ENCODE data around the gene GALNT13.
"Not testable (repeated sequence)": the region's sequence is repeated elsewhere in the genome, so short reads cannot be mapped to it uniquely, and the experiment has no call there.

GALNT13 gene

DNA sequence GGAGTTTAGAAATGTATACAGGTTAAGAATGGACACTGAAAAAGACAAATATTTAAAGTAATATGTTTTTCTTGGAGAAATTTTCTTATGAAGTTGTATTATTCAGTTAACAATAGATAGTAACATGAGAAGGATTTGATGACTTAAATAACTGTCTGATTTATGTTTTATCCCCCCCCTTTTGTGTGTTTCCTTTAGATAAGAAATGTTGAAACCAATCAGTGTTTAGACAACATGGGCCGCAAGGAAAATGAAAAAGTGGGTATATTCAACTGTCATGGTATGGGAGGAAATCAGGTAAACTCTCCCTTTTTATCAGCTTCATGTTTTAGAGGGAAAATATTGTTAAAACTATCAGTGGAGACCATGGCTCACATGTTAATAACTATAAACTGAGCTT, 537.1 kb downstream of the GALNT13 start:
- DNase-seq (ENCODE audit: low read depth): no peak

DNA sequence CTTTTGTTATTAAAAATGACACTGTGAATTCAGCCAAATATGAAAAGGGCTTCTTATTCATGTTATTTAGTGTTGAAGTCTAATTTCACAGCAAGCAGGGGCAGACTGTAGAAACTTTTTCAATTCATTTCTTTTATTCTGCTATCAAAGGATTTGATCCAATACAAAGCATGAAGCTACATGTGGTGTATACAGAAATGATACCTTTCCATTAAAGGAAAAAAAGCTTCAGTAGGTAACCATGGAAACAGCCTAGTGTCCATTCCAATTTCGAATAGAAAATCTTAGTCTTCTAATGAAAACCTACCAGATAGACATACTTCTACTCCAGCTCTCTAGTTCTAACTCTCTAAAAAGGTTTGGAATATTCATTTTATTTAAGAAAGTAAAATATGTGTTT, 550.5 kb downstream of the GALNT13 start:
- no peak for DNase-seq (ENCODE audit: low read depth)

DNA sequence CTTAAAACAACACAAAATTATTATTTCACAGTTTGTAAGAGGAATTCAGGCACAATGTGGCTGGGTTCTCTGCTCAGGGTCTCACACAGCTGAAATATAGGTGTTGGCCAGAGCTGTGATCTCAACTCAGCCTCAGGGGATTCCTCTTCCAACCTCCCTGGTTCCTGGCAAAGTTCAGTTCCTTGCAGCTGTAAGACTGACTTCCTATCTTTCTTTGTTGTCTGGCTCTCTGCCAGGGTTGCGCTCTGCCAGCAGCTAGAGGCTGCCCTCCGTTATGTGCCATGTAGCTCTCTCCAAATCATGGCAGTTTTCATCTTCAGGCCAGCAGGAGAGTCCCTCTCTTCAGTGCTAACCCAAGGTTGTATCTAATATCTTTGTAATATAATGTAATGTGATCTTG, 554.3 kb downstream of the GALNT13 start:
- no peak for DNase-seq (ENCODE audit: low read depth)

DNA sequence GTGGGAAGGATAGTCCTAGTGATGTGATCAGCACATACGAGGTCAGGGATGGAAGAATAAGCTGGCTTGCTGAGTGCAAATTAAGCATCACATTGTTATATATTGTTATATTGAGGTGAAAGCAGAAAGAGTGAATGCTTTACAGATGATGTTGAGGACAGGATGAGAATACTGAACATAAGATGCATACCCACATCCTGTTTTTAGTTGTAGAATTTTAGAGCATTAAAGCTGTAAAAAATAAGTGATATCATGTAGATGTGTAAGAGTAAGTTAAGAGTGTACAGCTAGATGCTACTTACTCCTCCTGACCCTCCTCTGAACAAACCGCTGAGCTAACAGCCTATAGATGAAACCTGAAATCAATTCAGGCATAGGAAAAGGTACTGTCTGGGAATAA, 555.7 kb downstream of the GALNT13 start:
- DNase-seq (ENCODE audit: low read depth): no peak

DNA sequence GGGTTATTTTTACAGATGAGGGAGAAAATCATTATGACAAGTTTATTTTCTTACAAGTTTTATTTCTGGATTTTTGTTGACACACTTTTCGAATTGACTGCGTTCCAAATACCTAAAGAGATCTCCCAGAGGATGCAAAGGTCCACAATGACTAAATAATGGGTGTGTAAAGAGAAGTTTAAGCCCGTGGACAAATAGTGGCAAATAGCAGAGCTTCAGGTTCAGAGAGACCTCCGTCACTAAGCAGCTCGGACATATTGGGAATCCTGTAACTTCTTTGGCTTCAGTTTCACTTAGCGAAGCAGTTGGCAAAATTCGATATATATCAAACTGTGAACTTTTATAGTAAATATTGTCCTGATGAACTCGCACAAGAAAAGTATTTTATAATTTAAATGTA, 556.3 kb downstream of the GALNT13 start:
- DNase-seq (ENCODE audit: low read depth): no peak

DNA sequence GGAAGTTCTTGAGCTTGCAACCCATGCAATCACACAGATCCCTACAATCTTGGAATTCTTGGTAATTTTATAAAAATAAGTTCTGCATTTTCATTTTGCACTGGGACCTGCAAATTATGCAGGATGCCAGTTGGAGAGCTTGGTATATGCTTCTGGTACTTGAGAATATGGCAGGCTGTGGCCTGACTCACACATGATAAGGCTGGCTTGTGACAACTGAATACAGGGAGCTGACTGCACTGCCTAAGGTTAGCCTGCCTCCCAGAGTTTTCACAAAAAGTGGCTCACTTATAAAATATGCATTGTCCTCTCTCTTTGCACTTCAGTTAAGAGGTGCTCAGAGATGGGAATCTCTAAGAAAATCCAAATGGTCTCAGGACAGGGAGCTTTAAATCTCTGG, 561.3 kb downstream of the GALNT13 start:
- DNase-seq (ENCODE audit: low read depth): no peak

DNA sequence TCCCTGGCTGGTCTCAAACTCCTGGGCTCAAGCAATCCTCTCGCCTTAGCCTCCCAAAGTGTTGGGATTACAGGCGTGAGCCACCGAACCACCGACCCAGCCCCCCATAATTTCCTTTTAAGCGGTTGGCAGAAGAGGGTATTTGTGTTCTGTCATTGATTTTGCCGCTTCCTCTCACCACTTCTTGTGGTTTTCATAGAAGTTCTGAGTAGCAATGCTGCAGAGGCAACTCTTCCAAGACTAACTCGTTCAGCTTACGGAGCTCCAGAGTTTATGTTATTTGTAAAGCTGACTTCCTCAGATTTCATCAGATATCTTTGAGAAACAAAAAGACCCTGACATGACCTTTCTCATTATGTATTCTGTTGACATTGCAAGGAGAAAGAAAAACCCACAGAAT, 565.4 kb downstream of the GALNT13 start:
- no peak for DNase-seq (ENCODE audit: low read depth)

DNA sequence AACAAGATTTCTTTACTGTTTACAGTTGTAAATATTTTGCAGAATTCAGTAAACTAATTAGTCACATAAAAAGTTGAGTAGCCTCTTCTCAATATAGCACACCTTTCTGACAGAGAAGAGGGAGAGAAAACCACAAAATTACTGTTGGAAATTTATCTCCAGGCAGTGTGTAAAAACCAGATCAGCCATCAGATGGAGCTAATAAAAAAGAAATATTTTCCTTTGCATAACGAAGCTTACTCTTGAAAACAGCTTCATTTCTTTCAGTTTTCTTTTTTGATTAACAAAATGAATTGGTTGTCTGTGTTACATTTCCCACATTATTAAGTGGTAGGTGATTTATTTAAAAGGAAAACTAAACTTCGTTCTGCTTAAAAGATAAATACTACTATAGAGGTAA, 567.4 kb downstream of the GALNT13 start:
- no peak for DNase-seq (ENCODE audit: low read depth)

DNA sequence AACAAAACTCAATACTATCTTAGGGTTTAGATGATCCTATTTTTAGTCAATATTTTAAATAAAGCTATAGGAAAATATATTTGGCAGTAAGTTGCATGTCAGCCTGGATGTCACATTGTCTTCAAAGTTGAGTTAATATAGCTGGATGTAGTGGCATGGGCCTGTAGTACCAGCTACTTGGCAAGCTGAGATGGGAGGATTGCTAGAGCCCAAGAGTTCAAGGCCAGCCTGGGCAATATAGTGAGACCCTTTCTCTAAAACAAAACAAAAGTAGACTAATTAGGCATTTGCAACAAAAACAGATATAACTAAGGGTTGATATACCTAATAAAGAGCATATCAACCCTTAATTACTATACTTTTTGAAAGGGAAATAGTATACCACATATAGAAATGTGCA, 572.2 kb downstream of the GALNT13 start:
- DNase-seq (ENCODE audit: low read depth): no peak

DNA sequence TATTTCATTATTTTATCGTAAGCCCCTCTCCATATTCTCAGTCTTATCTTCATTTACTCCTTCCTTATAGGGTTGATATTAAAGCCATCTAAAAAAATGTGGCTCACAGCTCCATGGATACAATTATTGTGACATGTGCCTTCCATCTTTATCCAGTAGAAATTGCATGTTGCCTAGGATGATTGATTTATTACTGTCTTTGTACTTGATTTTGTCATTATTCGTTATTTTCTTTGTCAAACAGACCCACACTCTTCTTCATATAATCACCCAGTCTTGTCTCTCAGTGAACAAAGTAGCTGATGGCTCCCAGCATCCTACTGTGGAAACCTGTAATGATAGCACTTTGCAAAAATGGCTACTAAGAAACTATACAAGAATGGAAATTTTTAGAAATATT, 574.6 kb downstream of the GALNT13 start:
- no peak for DNase-seq (ENCODE audit: low read depth)

DNA sequence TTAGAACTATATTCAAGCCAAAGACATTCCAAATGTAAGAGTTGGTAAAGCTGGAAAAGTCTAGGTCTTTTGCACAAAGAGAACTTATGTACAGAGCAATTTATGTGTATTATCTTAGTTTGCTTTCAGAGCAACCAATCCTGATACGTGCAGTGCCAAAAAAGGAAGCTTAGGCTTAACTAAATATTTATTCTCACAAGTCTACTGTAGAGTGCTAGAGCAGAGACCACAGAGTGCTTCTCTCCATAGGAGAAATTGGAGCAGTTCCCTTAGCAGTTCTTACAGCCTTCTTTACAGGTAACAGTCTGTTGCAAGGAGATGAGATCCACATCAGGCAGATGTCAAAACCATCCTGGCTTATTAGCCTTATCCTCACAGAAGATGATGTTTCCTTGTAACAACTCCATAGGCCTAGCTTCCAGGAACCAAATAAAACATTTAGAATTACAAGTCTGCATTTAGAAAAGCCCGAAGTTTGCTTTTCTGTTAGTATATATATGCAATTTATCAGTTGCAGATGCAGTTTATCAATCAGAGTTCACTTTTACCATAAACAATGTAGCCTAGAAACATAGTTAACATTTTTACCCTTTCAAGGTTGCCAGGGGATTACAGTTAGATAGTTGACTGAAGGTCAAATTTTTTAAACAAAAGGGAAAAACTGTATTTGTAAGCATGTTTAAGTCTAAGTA, 576.2 kb downstream of the GALNT13 start:
- no peak for DNase-seq (ENCODE audit: low read depth)

DNA sequence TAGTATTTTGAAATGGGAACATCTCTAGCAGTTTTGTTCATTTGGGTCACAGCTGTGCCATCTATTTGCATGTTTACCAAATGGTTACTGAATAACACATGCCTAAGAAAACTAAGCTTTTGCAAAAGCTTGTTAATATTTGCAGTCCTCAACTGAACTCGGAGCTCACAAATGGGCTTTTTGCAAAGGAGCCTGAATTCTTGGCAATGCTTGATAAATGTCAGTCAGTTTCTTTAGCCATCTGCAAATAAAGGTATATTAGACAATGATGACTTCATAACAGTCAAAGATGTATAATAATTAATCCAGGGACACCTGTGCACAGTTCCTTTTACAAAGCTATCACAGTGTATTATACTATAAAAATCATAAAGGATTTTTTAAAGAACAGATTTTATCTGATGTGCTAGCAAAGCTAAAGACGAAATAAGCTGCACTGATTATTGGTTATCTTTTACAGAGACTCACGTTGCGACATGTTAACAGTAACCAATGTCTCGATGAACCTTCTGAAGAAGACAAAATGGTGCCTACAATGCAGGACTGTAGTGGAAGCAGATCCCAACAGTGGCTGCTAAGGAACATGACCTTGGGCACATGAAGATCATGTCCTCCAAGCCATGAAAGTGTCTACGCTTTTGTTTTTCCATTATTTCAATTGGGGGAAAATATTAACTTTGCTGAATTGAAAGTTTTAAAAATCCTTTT, 578.4 kb downstream of the GALNT13 start:
- DNase-seq (ENCODE audit: low read depth): no peak

DNA sequence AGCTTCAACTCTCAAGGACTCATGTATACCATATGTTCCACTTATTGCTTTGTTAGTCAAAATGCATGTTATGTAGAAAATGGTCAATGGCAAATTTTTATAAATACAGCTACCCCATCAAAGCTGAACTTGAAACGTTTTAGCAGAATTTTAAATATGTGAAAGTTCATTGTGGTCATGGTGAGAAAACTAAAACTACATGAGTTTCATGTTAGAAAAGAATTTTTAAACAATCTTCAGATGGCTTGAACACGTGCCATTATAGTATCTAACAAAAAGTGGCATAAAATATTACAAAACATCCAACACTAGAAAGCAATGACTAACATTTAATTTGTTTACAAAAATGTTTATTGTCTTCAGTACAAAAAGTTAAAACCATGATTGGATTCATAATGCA, 580.7 kb downstream of the GALNT13 start:
- DNase-seq (ENCODE audit: low read depth): no peak

DNA sequence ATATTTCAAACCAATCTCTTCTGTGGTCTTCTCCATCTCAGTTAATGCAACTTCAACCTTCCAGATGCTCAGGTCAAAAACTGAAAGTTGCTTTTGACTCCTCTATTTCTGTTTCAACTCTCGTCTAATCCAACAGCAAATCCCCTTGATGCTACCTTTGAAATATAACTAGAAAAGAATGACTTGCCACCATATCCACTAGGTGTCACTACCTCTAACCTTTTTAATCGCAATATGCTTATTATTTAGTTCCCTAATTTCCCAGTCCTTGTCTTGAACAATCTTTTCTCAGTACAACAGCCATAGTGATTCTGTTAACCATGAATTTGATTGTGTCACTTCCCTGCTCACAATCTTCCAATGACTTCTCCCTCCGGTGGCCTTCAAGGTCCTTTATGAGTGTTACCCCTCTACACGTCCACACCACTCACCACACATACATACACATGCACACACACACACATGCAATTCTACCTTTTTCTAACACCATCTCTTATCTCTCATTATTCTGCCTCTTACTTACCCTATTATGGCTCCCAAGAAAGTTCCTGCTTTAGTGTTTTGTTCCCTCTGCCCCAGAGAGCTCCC, 581.3 kb downstream of the GALNT13 start:
- DNase-seq (ENCODE audit: low read depth): no peak

DNA sequence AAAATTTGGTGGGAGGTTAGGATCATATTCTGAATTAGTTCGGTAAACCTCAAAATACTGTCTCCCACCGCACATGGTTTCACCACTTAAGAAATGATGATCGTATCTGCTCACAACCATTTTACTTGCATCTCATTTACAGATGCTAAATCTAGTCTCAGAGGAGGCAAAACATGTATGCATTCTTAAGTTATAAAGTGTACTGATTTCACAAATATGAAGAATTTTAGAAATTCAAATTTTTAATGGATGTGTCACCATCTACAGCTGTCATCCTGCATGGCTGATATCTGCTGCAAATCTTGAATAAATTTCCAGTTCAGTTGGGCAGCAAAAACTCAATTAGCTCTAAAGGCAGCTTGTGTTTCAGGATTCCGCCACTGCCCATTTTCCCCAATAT, 583.4 kb downstream of the GALNT13 start:
- DNase-seq (ENCODE audit: low read depth): no peak

DNA sequence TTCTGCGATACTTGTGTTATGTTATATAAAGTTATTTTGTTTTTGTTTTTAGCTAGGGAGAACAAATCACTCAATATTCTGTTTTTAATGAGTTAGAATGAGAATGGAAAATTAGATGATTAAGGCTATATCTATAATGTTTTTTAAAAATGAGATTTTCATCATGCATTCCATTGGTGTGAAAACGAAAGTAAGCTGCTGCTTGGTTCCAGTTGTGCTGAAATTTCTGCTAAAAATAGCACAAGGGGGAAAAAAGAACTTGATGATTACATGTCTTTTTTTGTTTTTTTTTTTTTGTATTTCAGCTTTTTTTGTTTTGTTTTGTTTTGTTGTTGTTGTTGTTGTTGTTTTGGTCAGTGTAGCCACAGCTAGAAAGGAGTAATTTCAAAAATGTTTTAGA, 584.1 kb downstream of the GALNT13 start:
- DNase-seq (ENCODE audit: low read depth): no peak

DNA sequence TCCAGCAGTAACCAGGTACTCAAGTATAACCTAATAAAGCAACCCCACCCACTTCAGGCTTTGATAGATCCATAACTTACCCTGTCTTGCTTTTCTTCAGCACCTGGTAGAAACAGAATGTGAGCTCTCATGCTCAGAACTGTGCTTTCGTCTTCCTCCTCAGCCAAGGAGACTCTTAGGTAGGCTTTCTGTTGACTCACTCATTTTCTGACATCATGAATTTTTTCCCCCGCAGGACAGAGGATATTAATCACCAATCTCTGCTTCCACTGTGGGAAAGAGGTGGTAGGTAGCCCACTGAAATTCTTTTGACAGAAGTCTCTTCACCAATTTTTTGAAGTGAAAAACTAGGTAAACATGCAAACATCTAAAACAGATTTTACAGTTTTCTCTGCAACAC, 585.6 kb downstream of the GALNT13 start:
- DNase-seq (ENCODE audit: low read depth): no peak

DNA sequence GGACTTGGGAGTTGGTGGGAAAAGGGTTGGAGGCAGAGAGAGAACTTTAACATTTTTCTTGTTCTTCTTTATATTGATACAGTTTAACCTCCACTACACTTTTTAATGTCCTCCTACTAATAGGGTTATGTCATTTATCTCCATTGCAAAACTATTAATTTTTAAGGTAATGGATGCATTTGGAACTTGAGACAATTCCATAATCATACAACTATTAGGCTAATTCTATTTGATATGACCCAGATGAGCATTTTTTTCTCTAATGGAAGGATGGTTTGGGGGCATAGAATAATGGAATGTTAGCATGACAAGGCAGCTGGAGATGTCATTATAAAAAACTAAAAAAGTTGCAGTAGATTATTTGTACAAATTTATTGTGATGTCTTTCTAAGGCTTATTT, 587.6 kb downstream of the GALNT13 start:
- DNase-seq (ENCODE audit: low read depth): no peak

DNA sequence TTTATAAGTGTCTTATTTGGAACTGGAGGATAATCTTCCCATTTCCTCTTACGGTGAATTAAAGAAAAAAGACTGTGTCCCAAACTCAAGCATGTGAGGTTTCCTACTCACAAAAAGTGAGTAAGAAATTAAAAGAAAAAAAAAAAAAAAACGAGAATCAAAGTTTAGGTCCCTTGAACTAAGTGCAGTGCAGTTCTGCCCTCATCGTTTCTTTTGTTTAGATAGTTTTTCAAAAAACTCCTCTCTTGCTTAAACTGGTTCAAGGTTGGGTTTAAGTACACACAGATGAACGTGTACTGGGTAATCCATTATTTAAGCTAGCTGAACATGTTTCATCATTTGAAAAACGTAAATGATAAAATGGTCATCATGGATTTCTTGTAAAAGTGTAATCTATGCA, 590.9 kb downstream of the GALNT13 start:
- no peak for DNase-seq (ENCODE audit: low read depth)

DNA sequence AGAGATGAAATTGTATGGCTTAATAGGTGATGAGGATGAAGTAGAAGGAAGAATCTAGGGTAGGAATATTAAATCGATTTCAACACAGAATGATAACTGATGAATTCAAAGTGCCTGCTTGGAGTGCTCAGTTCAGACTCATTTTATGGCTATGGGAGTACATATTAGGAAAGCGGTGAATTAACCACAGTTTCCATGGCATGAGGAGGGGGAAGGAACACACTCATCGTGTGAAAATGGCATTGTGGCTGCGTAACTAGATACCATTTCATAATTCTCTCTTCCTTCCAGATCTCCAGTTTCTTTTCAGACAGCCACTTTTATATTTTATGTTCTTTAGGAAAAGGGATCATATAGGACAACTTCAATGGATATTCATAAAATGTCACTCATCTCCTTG, 594.5 kb downstream of the GALNT13 start:
- no peak for DNase-seq (ENCODE audit: low read depth)

DNA sequence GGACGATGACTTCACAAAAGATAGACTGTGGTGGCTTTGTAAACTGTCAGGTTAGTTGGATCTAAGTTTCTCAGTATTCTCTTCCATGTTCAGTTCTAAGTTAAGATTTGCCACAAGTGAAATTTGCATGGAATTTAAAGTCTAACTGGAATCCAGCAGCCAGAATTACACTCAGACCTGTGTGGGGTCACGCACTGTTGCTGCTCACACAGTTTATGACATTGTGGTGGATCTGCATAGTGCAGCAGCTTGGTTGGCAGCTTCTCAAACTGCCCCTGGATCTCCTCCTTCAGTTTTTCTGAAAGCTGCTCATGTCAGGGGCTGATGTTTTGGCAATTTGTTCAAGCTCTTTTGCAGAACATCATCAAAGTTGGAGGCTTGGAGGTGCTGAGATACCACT, 598.7 kb downstream of the GALNT13 start:
- DNase-seq (ENCODE audit: low read depth): no peak

DNA sequence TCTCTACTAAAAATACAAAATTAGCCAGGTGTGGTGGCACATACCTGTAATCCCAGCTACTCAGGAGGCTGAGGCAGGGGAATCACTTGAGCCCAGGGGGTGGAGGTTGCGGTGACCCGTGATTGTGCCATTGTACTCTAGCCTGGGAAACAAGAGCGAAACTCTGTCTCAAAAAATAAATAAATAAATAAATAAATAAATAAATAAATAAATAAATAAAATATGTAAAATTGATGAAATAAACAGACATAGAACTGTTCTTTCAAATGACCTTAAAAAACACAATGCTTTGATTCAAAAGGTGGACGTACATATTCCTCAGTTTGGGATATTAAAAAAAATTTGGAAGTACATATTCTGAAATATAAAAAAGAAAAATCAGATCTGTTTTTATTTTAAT, 599.8 kb downstream of the GALNT13 start:
- not testable (repeated sequence) for DNase-seq (ENCODE audit: low read depth)

DNA sequence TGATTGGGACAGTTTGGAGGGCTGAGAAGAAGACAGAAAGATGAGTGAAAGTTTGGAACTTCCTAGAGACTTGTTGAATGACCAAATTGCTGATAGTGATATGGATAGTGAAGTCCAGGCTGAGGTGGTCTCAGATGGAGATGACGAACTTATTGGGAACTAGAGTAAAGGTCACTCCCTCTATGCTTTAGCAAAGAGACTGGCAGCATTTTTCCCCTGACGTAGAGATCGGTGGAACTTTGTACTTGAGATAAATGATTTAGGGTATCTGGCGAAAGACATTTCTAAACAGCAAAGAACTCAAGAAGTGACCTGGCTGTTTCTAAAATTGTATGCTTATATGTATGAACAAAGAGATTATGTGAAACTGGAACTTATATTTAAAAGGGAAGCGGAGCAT, 605.6 kb downstream of the GALNT13 start:
- DNase-seq (ENCODE audit: low read depth): no peak

DNA sequence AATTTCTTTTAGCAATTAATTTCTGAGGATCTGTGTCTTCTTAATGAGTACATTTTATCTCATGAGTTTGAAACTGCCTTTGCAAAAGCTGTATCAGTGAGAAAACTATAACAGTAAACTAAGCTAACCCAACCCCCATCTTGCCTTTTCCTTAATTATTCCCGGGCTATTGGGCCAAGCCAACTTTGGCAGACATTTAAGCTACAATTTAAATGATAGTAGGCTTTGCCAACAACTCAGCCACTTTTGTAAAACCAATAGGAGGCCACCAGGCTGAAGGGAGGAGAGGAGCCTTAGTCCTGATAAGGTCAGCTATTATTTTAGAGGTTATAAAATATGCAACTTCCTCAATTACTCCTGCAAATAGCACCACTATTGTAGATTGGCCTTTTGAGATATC, 608.8 kb downstream of the GALNT13 start:
- no peak for DNase-seq (ENCODE audit: low read depth)
